Esophagus (tissue), 2 donors: Measurements from ENCODE around the gene RAC2. TPM values are rescaled to one million over a fixed set of nuclear protein-coding genes. Genes with fewer than 3 reads are reported as not detected.

Experiments
- polyA plus RNA-seq, 2 donors: library from polyadenylated mRNA; stranded (reverse); fragments of 200-250 nt; gene quantifications; one replicate each; pipeline ENCODE4 v1.2.3, GENCODE V29; 2013
- donor health status: healthy with polysubstance abuse.
- donor health status: Bipolar disorder and iron deficiency.

The RAC2 gene
- polyA plus RNA-seq, 2 donors = 7.2 to 9.4 TPM

Other genes with a start within 250 kb of the RAC2 start
- 100 to 1,000 TPM; 108 to 140 TPM for gene TST, start 224.8 kb downstream of the RAC2 start, polyA plus RNA-seq
- gene MPST, start 224.5 kb downstream of the RAC2 start, polyA plus RNA-seq = 100 to 1,000 TPM; 104 to 147 TPM
- 1 to 10 TPM; 6.7 to 7.4 TPM for gene KCTD17, start 192.5 kb downstream of the RAC2 start, polyA plus RNA-seq
- gene TMPRSS6, start 134.6 kb downstream of the RAC2 start, polyA plus RNA-seq = under 1 TPM; 0.04 to 0.05 TPM
- gene IL2RB, start 94.4 kb downstream of the RAC2 start, polyA plus RNA-seq = 1 to 10 TPM in 1 of 2 donors, under 1 TPM in 1; 0.65 to 1.2 TPM
- gene C1QTNF6, start 56.0 kb downstream of the RAC2 start, polyA plus RNA-seq = 1 to 10 TPM; 1.3 to 4.9 TPM
- gene SSTR3, start 31.8 kb downstream of the RAC2 start, polyA plus RNA-seq = under 1 TPM in 1 of 2 donors, not detected in 1; 0.02 TPM
- 1 to 10 TPM; 1.4 to 4.1 TPM for gene CYTH4, start 38.2 kb upstream of the RAC2 start, polyA plus RNA-seq
- under 1 TPM; 0.01 to 0.02 TPM for gene ELFN2, start 183.2 kb upstream of the RAC2 start, polyA plus RNA-seq
- 1 to 10 TPM; 2.6 to 3.1 TPM for gene MFNG, start 242.1 kb upstream of the RAC2 start, polyA plus RNA-seq